Trophoblast cell (in vitro differentiated cells and primary cell): Measurements from ENCODE around the gene FLT1.

ENCODE experiments used
- DNase-seq, 2 donors: peaks; one replicate each; pipeline ENCODE4 v3.0.0-alpha.2; 2016
- H2AFZ ChIP-seq: 2 replicates; pipeline ENCODE4 v1.6.1; 2013; ENCODE audit warnings: low read length, moderate library complexity, mild to moderate bottlenecking; ENCODE audit not compliant: insufficient read depth, poor library complexity
- H2AK5ac ChIP-seq: 2 replicates; pipeline ENCODE4 v1.6.1; 2013; ENCODE audit warnings: mild to moderate bottlenecking, low read length
- H2BK120ac ChIP-seq: 2 replicates; pipeline ENCODE4 v1.6.1; 2013; ENCODE audit warnings: low read length, mild to moderate bottlenecking, moderate library complexity; ENCODE audit not compliant: insufficient read depth, poor library complexity
- H2BK12ac ChIP-seq: 2 replicates; pipeline ENCODE4 v1.6.1; 2013; ENCODE audit warnings: mild to moderate bottlenecking, low read length, moderate library complexity
- H2BK5ac ChIP-seq: 2 replicates; pipeline ENCODE4 v1.6.1; 2013; ENCODE audit warnings: low read length, low read depth, moderate library complexity, mild to moderate bottlenecking; ENCODE audit not compliant: poor library complexity
- H3K14ac ChIP-seq: 2 replicates; pipeline ENCODE4 v1.6.1; 2013; ENCODE audit warnings: mild to moderate bottlenecking, low read length
- H3K18ac ChIP-seq: 2 replicates; pipeline ENCODE4 v1.6.1; 2013; ENCODE audit warnings: mild to moderate bottlenecking, low read length
- H3K23ac ChIP-seq: 2 replicates; pipeline ENCODE4 v1.6.1; 2013; ENCODE audit warnings: low read length
- H3K27ac ChIP-seq: 2 replicates; pipeline ENCODE4 v1.5.1; 2013; ENCODE audit warnings: low read depth, mild to moderate bottlenecking, inconsistent platforms, low read length, moderate library complexity
- H3K27me3 ChIP-seq: 2 replicates; pipeline ENCODE4 v1.6.1; 2013; ENCODE audit warnings: inconsistent platforms, mild to moderate bottlenecking, low read length, moderate library complexity; ENCODE audit not compliant: insufficient read depth
- H3K36me3 ChIP-seq, 2 experiments: 1 replicate in 1 of 2; 2 replicates in 1 of 2; pipeline ENCODE4 v1.6.1; 2013; ENCODE audit warnings: low read length in 2 of 2, mild to moderate bottlenecking in 2 of 2, moderate library complexity in 1 of 2; ENCODE audit not compliant: insufficient read depth in 2 of 2, control insufficient read depth in 1 of 2
- H3K4ac ChIP-seq: 2 replicates; pipeline ENCODE4 v1.6.1; 2013; ENCODE audit warnings: low read depth, mild to moderate bottlenecking, low read length, moderate library complexity
- H3K4me1 ChIP-seq, 2 experiments: 1 replicate in 1 of 2; 2 replicates in 1 of 2; pipeline ENCODE4 v1.6.1; 2013; ENCODE audit warnings: low read length in 2 of 2, mild to moderate bottlenecking in 2 of 2, moderate library complexity in 1 of 2; ENCODE audit not compliant: insufficient read depth in 2 of 2, control insufficient read depth in 1 of 2
- H3K4me2 ChIP-seq: 2 replicates; pipeline ENCODE4 v1.6.1; 2013; ENCODE audit warnings: inconsistent platforms, mild to moderate bottlenecking, low read length, moderate library complexity
- H3K4me3 ChIP-seq: 2 replicates; pipeline ENCODE4 v1.5.1; 2013; ENCODE audit warnings: mild to moderate bottlenecking, low read depth, low read length, inconsistent platforms
- H3K79me1 ChIP-seq: one replicate; pipeline ENCODE4 v1.6.1; 2013; ENCODE audit warnings: low read length
- H3K79me2 ChIP-seq: 2 replicates; pipeline ENCODE4 v1.6.1; 2013; ENCODE audit warnings: low read length, mild to moderate bottlenecking; ENCODE audit not compliant: control insufficient read depth, insufficient read depth, poor library complexity
- H3K9ac ChIP-seq: 2 replicates; pipeline ENCODE4 v1.6.1; 2013; ENCODE audit warnings: mild to moderate bottlenecking, low read length
- H3K9me3 ChIP-seq: 2 replicates; pipeline ENCODE4 v1.6.1; 2013; ENCODE audit warnings: low read depth, mild to moderate bottlenecking, control low read depth, inconsistent platforms, low read length; ENCODE audit not compliant: insufficient read depth
- H4K12ac ChIP-seq: 2 replicates; pipeline ENCODE4 v1.6.1; 2013; ENCODE audit warnings: low read depth, mild to moderate bottlenecking, low read length, moderate library complexity
- H4K8ac ChIP-seq: 2 replicates; pipeline ENCODE4 v1.6.1; 2013; ENCODE audit warnings: low read depth, mild to moderate bottlenecking, low read length, moderate library complexity
- H4K91ac ChIP-seq: one replicate; pipeline ENCODE4 v1.6.1; 2013; ENCODE audit warnings: low read depth, mild to moderate bottlenecking, low read length, moderate library complexity
- WGBS: extraction: QIAGEN DNeasy Blood & Tissue Kit; methylation state at CpG from one replicate; pipeline ENCODE4 v1.1.7; 2013; ENCODE audit warnings: missing lambda C conversion rate; ENCODE audit not compliant: insufficient read length, insufficient coverage; ENCODE audit errors: extremely low coverage; 5-methylcytosine and 5-hydroxymethylcytosine counted together

The FLT1 gene

GRCh38 chr13:28409648-28410047 is 85.3 kb downstream of the FLT1 start:
- peak in 1 of 2 donors; percentile 61 for DNase-seq
- Histone ChIP-seq H4K8ac (no peak overlapping the region), H3K9ac (no peak overlapping the region), H2BK120ac (no peak overlapping the region), H2AFZ (no peak overlapping the region), H3K36me3 (no peaks in the 10 kb centered on the region), H2BK5ac (no peak overlapping the region), H3K4me1 (peaks cover 0 to 3% of the 10 kb centered on the region in 2 experiments), H3K9me3 (no peaks in the 10 kb centered on the region), H3K4me2 (no peak overlapping the region), H3K4me3 (no peak overlapping the region), H4K12ac (no peak overlapping the region), H3K18ac (no peak overlapping the region), H2BK12ac (no peak overlapping the region), H3K79me1 (no peaks in the 10 kb centered on the region), H3K14ac (no peak overlapping the region), H2AK5ac (no peak overlapping the region), H3K4ac (no peak overlapping the region), H3K27me3 (no peaks in the 10 kb centered on the region), H3K79me2 (no peaks in the 10 kb centered on the region), H3K27ac (no peak overlapping the region), H4K91ac (no peak overlapping the region), H3K23ac (no peak overlapping the region)

GRCh38 chr13:28408863-28409262 is 86.1 kb downstream of the FLT1 start:
- no peaks in the 10 kb centered on the region for H3K79me2 ChIP-seq
- no peak overlapping the region for H4K91ac ChIP-seq
- H3K79me1 ChIP-seq: no peaks in the 10 kb centered on the region
- H4K12ac ChIP-seq: no peak overlapping the region
- H3K27ac ChIP-seq: no peak overlapping the region
- H3K9me3 ChIP-seq: no peaks in the 10 kb centered on the region
- H3K23ac ChIP-seq: no peak overlapping the region
- no peak overlapping the region for H3K4me3 ChIP-seq
- H2BK12ac ChIP-seq: no peak overlapping the region
- no peak overlapping the region for H2AFZ ChIP-seq
- H3K4ac ChIP-seq: no peak overlapping the region
- no peak overlapping the region for H4K8ac ChIP-seq
- no peak overlapping the region for H3K18ac ChIP-seq
- no peaks in the 10 kb centered on the region for H3K36me3 ChIP-seq
- no peak overlapping the region for H3K14ac ChIP-seq
- H2AK5ac ChIP-seq: no peak overlapping the region
- no peaks in the 10 kb centered on the region for H3K27me3 ChIP-seq
- no peak for DNase-seq
- H3K4me1 ChIP-seq: peaks cover 0 to 3% of the 10 kb centered on the region in 2 experiments
- H2BK5ac ChIP-seq: no peak overlapping the region
- H3K4me2 ChIP-seq: peak overlapping the region; percentile 13
- no peak overlapping the region for H2BK120ac ChIP-seq
- no CpG with 5 or more reads among the region's 1 CpG for WGBS
- H3K9ac ChIP-seq: no peak overlapping the region

GRCh38 chr13:28408235-28408848 is 86.6 kb downstream of the FLT1 start:
- no peak overlapping the region for H3K18ac ChIP-seq
- no peaks in the 10 kb centered on the region for H3K79me1 ChIP-seq
- H3K9ac ChIP-seq: no peak overlapping the region
- DNase-seq: peak in 1 of 2 donors; percentile 38
- H4K91ac ChIP-seq: no peak overlapping the region
- WGBS: no CpG with 5 or more reads among the region's 8 CpGs
- no peaks in the 10 kb centered on the region for H3K36me3 ChIP-seq
- H3K4me2 ChIP-seq: peak overlapping the region; percentile 13
- no peak overlapping the region for H2BK120ac ChIP-seq
- H3K27ac ChIP-seq: no peak overlapping the region
- no peak overlapping the region for H2AK5ac ChIP-seq
- no peak overlapping the region for H2AFZ ChIP-seq
- H3K4ac ChIP-seq: no peak overlapping the region
- H3K4me1 ChIP-seq: peaks cover 0 to 3% of the 10 kb centered on the region in 2 experiments
- H3K27me3 ChIP-seq: no peaks in the 10 kb centered on the region
- peak overlapping the region; percentile 6 for H3K23ac ChIP-seq
- H3K79me2 ChIP-seq: no peaks in the 10 kb centered on the region
- H3K4me3 ChIP-seq: no peak overlapping the region
- no peak overlapping the region for H4K8ac ChIP-seq
- H2BK12ac ChIP-seq: no peak overlapping the region
- no peak overlapping the region for H4K12ac ChIP-seq
- H3K14ac ChIP-seq: no peak overlapping the region
- no peak overlapping the region for H2BK5ac ChIP-seq
- H3K9me3 ChIP-seq: no peaks in the 10 kb centered on the region

GRCh38 chr13:28406733-28407266 is 88.1 kb downstream of the FLT1 start:
- Histone ChIP-seq H3K27ac (no peak overlapping the region), H3K4me1 (peaks cover 0 to 3% of the 10 kb centered on the region in 2 experiments), H2BK12ac (no peak overlapping the region), H4K91ac (no peak overlapping the region), H3K4ac (no peak overlapping the region), H2BK5ac (no peak overlapping the region), H2AFZ (no peak overlapping the region), H2AK5ac (no peak overlapping the region), H3K36me3 (no peaks in the 10 kb centered on the region), H3K79me2 (no peaks in the 10 kb centered on the region), H2BK120ac (no peak overlapping the region), H3K18ac (no peak overlapping the region), H3K4me3 (no peak overlapping the region), H3K9me3 (no peaks in the 10 kb centered on the region), H4K12ac (no peak overlapping the region), H3K14ac (no peak overlapping the region), H3K4me2 (no peak overlapping the region), H3K27me3 (no peaks in the 10 kb centered on the region), H3K79me1 (no peaks in the 10 kb centered on the region), H3K23ac (no peak overlapping the region), H3K9ac (no peak overlapping the region), H4K8ac (no peak overlapping the region)
- WGBS: no CpG with 5 or more reads among the region's 13 CpGs
- no peak for DNase-seq
